ENCODE results near the gene SRBD1.

SRBD1 gene

DNA sequence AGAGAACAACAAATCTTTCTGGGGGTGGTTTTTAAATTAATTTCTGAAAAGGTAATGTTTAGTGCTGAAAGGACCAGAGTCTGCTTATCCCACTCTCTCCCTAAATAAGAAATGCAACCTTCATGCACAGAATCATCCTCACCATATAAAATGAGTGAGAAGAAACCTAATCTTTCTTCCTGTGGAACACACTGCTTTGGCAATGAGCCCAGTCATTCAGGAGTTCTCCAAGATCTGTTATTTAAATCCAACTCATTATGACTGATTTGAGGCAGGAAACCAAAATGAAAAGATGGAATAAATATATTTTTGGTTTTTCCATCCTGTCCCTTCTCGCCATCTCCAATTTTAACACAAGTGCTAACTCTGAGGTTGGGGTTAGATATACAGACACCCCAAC is 228.3 kb downstream of the SRBD1 start:
- peak in 5 of 56 donors; percentile 1 to 14 (median 5) for DNase-seq

DNA sequence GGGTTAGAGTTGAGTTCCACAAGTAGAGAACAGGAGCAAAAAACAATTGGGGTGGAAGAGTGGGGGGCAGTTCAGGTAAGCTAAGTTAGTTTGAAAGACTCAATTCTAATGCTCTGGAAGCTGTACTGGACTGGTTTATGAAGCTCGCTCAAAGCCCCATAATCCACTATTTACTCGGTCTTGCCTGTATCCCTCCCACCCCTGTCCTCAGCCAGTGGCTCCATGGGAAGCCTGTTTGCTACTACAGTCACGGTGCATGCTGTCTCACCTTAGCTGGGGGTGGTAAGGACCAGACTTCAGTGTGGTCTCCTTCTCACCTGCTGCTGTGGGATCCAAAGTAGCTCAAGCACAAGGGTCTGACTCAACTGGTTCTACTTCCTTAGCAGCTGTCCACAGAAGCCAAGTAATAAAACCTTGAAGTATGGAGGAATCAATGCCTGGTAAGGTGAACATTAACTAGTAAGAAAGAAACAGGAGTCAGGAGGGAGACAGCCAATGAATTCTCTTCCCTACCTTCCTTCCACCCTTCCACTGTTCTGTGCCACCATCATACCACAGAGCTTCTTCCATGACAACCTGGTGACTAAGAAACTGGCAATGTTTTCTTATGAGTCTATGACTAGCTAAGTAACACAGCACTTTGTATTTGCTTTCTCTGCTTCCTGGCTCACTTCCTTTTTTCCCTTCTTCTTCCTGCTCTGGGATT is 230.8 kb downstream of the SRBD1 start:
- no peak for DNase-seq

DNA sequence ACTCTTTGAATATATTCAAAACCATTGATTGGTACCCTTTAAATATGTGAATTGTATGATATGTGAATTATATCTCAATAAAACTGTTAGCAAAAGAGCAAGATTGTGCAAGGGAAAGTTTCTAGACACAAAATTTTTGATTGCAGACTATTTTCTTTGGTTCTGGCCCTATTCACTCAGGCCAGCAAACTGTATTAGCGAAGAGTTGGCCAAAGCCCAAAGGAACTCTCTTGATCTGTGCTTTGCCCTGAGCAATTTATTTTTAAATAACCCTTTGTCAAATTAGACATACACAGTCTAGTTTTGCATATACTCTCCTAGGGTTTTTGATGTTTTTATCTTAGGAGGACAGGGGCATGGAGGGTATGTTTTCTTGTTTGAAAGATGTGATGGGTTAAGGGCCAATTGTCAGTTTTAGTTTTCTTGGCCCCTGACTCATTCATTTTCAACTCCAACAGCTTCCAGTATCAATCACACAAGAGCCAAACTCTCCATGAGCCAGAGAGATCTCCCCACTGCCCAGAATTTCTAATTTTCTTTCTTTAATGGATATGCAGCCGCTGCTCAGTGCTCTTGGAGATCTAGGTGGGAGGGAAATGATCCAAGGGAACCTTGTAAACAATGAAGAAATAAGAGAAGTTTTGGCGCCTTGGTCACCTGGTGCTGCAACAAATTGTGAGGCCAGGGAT is 231.5 kb downstream of the SRBD1 start:
- DNase-seq, result no peak

DNA sequence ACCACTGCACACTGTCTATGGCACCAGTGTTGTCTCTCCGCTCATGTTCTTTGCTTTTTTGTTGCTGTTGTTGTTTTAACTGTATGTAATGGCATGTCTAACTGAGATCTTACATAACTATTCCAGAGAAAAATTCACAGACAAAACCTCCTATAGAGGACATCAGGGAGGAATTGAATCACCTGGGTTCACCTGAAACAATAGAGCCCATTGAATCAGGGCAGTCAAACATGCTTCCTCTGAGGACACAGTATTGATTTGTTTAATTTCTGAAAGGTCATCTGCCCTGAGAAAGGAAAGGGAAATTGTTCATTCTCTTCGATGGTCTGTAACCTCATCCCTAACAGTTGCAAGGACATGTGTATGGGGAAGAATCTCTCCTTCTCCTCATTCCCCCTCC is 237.5 kb downstream of the SRBD1 start:
- DNase-seq, result no peak

DNA sequence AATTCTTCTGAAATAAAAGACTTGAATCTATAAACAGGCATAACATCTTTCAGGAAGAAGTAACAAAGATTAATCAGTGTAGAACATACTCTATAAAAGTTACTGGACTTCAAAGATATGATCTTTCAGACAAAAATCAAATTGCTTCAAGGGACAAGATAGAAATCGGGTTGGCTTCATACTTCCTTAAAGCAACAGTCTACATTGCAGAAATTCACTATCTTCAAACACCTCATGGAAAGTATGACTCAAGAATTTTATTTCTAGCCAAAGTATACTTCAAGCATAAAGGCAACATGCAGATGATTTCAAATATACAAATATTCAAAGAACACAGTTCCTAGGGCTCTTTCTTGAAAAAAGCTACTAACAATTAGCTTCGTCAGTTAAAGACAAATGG is 240.7 kb downstream of the SRBD1 start:
- no peak for DNase-seq

DNA sequence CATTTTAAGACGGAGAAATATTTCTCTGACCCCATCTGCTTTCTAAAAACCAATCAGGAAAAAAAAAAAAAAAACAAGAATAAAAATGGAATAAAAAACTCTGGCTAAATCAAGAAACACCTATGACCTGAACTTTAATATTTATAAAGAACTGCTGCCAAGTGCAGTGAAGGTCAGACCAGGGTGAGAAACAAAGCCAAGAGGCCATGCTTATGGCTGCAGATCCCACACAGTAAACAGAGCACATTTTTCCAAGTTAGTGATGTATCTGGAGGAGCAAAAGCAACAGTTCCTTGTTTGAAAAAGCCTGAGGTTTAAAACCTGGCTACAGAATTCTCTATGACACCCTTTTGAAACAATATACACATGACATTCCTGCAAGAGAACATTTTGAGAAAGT is 242.3 kb downstream of the SRBD1 start:
- no peak for DNase-seq

DNA sequence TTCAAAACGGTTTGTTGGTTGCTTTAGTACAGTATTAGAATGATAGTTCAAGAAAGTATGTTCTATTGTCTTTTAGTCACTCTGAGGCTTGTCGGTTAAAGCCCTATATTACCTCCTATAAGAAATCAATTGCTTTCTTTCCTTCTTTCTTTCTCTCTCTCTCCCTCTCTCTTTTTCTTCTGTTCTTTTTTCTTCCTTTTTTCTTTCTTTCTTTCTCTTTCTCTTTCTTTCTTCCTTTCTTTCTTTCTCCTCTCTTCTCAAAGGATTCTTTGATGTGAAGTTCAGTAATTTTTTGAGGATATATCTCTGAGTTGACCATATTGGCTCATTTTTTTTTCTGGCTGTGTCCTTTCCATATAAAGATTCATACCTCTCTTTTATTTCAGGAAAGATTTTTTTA is 249.4 kb downstream of the SRBD1 start:
- no peak for DNase-seq

DNA sequence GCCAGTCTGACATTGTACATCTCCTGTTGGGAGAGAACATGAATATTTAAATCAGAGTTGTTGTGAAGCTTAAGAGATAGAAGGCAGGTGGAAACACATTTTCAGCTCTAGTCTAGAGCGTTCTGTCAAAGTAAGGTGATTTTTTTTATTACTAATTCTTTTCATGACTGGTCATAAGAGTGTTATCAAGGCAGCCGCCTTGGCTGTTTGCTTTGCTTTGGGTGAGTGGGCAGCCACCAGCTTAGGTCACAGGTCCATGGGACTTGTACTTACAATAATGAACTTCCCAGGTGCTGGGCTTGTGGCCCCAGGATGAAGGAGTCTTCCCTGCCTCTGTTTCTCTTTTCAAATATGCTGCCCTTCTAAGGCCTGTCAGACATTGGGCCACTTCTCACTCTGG is 256.3 kb downstream of the SRBD1 start:
- DNase-seq, result no peak

DNA sequence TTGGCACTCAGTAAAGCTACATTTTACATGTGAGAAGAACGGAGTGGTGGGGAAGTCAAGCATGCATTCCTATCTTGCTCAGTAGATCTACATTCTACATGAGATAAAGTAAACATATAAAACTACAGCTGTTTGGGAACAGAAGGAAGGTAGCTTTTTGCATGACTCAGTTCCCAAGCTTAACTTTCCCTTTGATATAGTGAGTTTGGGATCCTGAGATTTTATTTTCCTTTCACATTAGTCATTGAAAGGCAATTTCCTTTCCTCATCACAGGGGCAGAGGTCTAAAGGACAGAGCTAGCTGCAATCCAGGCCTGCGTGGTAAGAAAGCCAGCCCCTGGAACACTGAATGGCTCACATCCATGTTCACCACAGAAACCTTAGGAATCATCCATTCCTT is 257.2 kb downstream of the SRBD1 start:
- no peak for DNase-seq

DNA sequence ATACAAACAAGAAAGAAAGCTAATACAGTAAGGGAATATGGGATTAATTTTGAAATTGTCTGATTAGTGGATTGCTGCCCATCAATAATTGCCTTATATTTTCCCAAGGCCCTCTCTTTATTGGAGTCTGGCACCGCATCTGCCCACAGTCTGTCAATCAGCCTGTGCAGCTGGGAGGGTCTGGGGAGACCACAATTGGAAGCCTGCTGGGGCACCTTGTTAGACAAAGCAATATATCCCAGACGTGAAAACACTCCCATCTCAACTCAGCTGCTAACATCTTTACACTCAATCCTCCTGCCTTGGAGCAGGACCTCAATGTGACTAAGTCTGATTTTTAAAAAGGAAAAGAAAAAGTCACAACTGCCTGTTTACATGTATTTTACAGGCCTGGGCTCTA is 258.6 kb downstream of the SRBD1 start:
- DNase-seq, result no peak

DNA sequence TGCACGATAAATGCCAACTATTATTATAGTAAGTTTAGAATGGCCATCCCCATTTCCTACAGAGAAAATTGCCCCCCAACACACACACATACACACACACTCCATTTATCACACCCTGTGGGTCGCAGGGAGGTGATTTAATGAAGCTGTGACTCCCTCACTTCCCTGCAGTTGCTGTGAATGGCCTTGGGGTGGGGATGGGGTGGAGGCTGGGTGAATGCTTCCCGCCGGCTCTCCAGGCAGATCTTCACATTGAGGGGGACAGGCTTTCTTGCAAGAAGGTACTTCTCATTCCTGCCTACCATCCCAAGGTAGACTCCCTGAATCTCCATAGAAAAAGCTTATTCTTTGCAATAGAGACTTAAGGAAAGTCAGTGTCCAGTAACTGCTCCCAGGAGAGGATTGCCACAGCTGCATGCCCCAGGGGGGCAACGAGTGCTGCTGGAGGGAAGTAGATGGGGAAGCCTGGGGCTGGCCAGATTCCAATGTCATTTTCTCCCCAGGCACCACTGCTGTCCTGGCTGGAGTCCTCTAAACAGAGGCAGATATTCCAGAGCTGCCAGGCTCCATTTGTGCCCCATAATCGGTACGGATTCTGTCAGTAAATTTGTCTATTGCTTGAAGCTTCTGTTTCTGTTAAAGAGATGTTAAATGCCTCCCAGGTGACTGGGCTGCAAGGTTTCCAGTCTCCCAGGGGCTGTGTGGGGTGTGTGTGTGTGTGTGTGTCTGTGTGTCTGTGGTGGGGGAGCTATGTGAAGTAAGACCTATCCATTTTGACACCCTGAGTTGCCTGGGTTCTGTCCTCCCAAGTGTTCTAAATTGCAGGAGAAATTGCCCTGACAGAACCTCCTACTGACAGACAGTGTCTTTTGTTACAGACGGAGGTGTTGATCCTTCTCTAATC is 265.5 kb downstream of the SRBD1 start:
- DNase-seq, result no peak

DNA sequence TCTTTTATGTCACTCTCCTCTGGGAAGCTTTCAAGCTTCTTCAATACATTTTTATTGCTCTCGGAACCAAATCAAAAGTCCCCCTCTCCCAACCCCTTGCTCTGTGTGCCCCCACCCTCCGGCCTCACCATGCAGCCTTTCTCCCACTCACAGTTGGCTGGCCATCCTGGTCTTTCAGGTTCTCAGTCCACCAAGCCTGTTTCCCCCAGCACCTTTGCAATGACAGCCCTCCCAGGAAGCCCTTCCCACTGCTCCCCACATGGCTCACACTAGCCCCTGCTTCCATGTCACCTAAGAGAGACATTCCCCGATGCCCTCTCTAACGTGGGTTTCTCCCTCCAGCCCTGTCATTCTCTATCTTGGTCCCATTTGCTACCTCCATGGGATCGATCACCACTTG is 266.6 kb downstream of the SRBD1 start:
- DNase-seq, result no peak

DNA sequence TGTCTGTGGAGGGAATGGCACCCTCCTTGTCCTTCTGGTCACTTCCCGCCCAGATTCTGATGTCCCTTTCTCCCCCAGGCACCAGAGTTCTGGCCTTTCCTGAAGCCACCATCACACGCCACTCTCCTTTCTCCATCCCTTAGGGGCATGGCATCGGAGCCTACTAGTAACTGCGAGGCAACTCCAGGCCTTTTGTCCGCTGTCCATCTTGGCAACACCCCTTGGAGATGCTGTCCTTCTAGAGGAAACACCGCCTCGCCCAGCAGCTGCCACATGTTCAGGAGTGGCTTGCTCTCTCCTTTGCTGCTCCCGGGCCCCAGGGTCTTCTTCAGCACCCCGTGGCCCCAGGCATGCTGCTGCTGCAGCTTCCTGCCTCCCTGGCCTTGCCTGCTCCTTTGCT is 267.0 kb downstream of the SRBD1 start:
- no peak for DNase-seq

DNA sequence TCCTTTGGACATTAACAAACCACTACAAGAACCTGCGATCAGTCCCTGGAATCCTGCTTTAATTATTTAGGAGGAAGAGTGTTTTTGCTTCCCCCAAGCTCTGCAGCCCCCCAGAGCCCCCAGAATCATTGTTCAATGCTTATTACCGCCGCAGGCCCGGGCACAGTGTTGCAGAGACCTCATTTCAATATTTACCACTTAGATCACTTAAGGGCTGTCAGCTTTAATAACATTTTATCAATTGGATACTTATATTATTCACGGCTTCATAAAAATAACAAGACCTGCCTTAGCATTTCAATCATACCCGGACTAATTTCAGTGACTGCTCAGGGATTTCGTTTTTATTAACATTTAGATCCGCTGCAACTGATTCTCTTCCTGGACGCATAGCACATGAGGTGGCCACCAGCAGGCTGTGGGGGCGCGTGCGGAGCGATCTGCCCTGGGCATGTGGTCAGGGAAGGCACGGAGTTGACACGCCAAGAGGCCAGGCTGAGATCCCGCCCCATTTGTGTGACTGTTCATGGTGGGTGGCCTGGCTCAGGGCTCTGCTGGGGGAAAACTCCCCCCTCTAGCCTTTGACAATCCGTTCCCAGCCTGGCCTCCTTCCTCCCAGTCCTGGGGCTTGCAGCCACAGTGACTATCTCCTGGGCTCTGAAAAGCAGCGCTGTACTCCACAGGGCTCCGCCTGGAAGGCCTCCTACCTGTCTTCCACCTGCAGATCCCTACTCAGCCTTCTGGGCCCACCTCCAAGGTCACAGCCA is 267.6 kb downstream of the SRBD1 start:
- no peak for DNase-seq

DNA sequence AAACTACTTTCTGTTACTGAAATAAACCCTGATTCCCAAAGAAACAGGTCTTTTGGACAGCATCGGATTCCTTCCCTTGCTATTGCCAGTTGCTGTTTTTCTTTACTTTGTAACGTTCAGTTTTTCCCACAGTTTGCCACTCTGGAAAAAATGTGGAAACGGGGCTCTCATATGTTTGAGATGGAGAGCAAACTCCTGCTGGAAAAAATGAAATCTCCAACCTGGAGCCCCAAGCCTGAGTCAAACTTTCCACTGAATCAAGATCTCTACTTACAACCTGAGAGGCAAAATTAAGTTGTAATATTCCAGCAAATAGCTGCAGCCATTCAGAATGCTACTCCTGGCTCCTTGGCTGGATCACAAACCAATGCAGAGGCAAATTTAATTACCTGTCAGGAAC is 270.7 kb downstream of the SRBD1 start:
- no peak for DNase-seq

DNA sequence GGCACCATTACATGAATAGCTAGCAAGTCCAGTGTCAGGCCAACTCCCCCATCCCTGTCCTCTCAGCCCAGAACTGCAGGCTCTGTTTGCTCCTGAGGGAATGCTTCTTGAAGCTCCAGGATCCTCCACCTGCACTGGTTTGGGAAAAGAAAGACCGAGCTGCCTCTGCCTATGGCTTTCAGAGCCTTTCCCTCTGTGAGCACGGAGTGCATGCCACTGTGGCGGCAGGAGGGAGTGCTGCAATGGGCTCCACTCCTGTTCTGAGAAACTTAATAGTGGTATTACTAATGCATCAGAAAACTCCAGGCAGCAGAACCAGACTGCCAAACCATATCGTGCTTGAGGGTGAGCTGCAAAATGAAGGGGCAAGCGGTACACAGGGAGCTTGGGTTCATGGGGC is 271.8 kb downstream of the SRBD1 start:
- DNase-seq, result no peak
